GM15510 (cell line): Measurements from ENCODE around the gene SARM1.

ENCODE experiments used
- POLR2A ChIP-seq: IDR thresholded peaks from 3 replicates; pipeline ENCODE4 v1.6.1; 2011; ENCODE audit warnings: borderline replicate concordance; ENCODE audit not compliant: insufficient read length; ENCODE audit errors: extremely low read depth

SARM1 gene

GRCh38 chr17:28357061-28357900 is 14.2 kb upstream of the SARM1 start, which contains the start of gene POLDIP2:
POLDIP2 (minus strand) TSS chr17:28357527; CDS start chr17:28357448, 79 bp downstream.
- TF ChIP-seq POLR2A, result peak; percentile 97

GRCh38 chr17:28357901-28358197 is 13.6 kb upstream of the SARM1 start:
- TF ChIP-seq POLR2A, result no peak

GRCh38 chr17:28363186-28363585 is 8.3 kb upstream of the SARM1 start:
- TF ChIP-seq POLR2A, result no peak

- no peak for TF ChIP-seq POLR2A
Observed at GRCh38 chr17:28363776-28364650, 7.5 kb upstream of the SARM1 start.

- no peak for TF ChIP-seq POLR2A
Observed at GRCh38 chr17:28364665-28365363, 6.7 kb upstream of the SARM1 start, which contains the start of gene SEBOX. SEBOX (minus strand) TSS chr17:28365199; CDS start chr17:28365151, 48 bp downstream.

- no peak for TF ChIP-seq POLR2A
Observed at GRCh38 chr17:28365487-28365886, 6.0 kb upstream of the SARM1 start.

- TF ChIP-seq POLR2A, result no peak
Observed at GRCh38 chr17:28366605-28367004, 4.9 kb upstream of the SARM1 start.

GRCh38 chr17:28367641-28368305 is 3.7 kb upstream of the SARM1 start:
- TF ChIP-seq POLR2A, result no peak

- TF ChIP-seq POLR2A, result no peak
Observed at GRCh38 chr17:28368306-28368831, 3.1 kb upstream of the SARM1 start.

- no peak for TF ChIP-seq POLR2A
Observed at GRCh38 chr17:28368915-28369683, 2.4 kb upstream of the SARM1 start.

GRCh38 chr17:28369684-28370034 is 1.8 kb upstream of the SARM1 start:
- no peak for TF ChIP-seq POLR2A

GRCh38 chr17:28370035-28370743 is 1.3 kb upstream of the SARM1 start, which contains the start of gene VTN:
VTN (minus strand) TSS chr17:28370307; CDS start chr17:28370203, 104 bp downstream.
- TF ChIP-seq POLR2A, result no peak

GRCh38 chr17:28370744-28371103 is 770 bp upstream of the SARM1 start:
- no peak for TF ChIP-seq POLR2A
